GM06990 (cell line): ENCODE data around the gene SLX4IP.
"Not testable (repeated sequence)": the region's sequence is repeated elsewhere in the genome, so short reads cannot be mapped to it uniquely, and the experiment has no call there.

Experiments used
- DNase-seq: peaks from one replicate; pipeline ENCODE4 v3.0.0-alpha.2; 2011; ENCODE audit not compliant: insufficient read length; ENCODE audit errors: extremely low read depth
- H3K27me3 ChIP-seq: replicated peaks from 2 replicates; pipeline ENCODE4 v1.6.0; 2011; ENCODE audit warnings: low read length; ENCODE audit not compliant: control insufficient read depth, insufficient read depth
- H3K36me3 ChIP-seq: 2 replicates; pipeline ENCODE4 v1.5.1; 2011; ENCODE audit warnings: low read length; ENCODE audit not compliant: control insufficient read depth, insufficient read depth
- H3K4me3 ChIP-seq: replicated peaks from 2 replicates; pipeline ENCODE4 v1.5.1; 2011; ENCODE audit warnings: low read depth, mild to moderate bottlenecking, control low read depth, low read length
- TF ChIP-seq, protein P1 (sequence below): IDR thresholded peaks from 2 replicates; pipeline ENCODE4 v1.5.1; 2011; ENCODE audit warnings: low read length, control low read depth, mild to moderate bottlenecking, inconsistent platforms; ENCODE audit not compliant: insufficient read depth, poor library complexity, severe bottlenecking

The SLX4IP gene

DNA sequence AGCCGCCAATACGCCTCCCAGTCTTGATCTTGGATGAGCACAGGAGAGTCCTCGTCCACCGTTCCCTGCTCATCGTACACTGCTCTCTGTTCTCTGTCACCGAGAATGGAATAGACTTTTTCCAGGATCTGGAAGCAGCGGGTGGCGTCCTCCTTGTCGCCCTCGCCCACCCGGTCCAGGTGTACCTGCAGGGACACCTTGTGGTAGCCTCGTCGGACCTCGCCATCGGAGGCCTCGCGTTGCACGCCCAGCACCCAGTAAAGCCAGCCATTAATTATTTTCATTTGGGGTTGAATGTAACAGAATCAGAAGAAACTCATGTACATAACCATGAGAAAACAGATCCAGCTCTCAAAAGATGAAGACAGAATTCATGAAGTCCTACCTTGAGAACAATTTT lies 178.8 kb downstream of the SLX4IP start:
- TF ChIP-seq, protein P1, sequence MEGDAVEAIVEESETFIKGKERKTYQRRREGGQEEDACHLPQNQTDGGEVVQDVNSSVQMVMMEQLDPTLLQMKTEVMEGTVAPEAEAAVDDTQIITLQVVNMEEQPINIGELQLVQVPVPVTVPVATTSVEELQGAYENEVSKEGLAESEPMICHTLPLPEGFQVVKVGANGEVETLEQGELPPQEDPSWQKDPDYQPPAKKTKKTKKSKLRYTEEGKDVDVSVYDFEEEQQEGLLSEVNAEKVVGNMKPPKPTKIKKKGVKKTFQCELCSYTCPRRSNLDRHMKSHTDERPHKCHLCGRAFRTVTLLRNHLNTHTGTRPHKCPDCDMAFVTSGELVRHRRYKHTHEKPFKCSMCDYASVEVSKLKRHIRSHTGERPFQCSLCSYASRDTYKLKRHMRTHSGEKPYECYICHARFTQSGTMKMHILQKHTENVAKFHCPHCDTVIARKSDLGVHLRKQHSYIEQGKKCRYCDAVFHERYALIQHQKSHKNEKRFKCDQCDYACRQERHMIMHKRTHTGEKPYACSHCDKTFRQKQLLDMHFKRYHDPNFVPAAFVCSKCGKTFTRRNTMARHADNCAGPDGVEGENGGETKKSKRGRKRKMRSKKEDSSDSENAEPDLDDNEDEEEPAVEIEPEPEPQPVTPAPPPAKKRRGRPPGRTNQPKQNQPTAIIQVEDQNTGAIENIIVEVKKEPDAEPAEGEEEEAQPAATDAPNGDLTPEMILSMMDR, result no peak
- Histone ChIP-seq H3K36me3 (no peaks in the 10 kb centered on the region), H3K4me3 (no peak overlapping the region), H3K27me3 (no peaks in the 10 kb centered on the region)
- DNase-seq, result no peak

DNA sequence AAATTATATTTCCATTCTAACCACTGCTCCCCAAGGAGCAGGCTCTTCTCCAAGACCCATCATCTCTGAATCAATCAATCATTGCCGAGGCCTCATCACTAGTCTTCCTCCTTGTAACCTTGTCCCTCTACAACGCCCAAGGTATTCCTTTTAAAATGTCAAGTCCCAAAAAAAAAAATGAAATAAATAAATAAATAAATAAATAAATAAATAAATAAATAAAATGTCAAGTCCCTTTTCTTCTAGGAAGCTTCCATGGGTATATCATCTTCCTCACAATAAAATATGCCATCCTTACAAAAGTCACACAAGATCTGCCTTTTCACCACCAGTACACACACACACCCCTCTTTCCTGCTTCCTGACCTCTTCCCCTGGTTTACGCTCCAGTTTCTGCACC lies 181.1 kb downstream of the SLX4IP start:
- no peaks in the 10 kb centered on the region for H3K36me3 ChIP-seq
- no peak overlapping the region for H3K4me3 ChIP-seq
- H3K27me3 ChIP-seq, result no peaks in the 10 kb centered on the region
- TF ChIP-seq, protein P1, result no peak
- no peak for DNase-seq

DNA sequence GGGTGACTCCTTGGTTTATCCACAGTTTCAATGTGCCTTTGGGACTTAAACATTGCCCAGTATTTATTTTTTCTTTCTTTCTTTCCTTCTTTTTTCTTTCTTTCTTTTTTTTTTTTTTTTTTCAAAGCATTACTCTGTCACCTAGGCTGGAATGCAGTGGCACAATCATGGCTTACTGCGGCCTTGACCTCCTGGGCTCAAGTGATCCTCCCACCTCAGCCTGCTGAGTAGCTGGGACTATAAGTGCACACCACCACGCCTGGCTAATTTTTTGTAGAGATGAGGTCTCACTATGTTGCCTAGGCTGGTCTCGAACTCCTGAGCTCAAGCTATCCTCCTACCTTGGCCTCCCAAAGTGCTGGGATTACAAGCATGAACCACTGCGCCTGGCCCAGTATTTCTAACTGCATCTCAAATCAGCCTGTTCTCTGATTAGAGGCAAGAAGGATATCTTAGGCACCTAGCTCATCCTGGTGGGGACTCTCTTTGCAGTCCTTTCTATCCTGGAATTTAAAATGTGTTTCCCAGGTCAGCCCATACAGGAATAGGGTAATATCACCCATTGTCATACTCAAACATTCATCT lies 182.5 kb downstream of the SLX4IP start:
- H3K27me3 ChIP-seq, DNase-seq, H3K36me3 ChIP-seq: not testable (repeated sequence)

DNA sequence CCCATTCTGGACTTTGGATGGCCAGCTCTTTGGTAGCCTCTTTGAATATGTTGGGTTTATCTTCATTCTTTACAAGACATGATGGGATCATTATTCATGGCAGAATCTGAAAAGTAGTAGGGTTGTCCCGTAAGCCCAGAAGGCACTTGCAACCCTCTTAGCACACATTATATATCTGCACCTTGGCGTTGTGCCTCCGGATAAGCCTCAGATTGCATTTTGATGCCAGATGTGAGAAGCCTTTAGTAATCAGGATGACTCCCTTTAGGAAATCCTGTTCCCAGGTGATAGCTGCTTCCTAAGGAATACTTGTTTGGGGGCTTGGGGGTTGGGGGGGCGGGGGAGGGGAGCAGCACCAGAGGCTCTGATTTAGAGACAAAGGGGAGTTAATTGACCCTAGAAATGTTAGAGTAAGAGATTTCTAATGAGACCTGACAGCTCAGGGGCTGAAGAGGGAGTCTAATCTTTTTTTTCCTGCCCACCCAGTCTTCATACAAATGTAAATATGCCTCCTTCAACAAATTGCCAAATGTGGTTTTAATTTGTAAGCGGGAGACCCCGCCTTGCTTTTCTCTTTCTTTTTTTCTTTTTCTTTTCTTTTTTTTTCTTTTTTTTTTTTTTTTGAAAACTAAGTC lies 183.6 kb downstream of the SLX4IP start:
- DNase-seq, result no peak
- no peak overlapping the region for H3K4me3 ChIP-seq
- TF ChIP-seq, protein P1, result no peak
- no peaks in the 10 kb centered on the region for H3K27me3 ChIP-seq
- 0 out of 2 replicates have a peak, but pooled peaks cover 1% of the 10 kb centered on the region for H3K36me3 ChIP-seq

More for the DNA sequence above, 182.5 kb downstream of the SLX4IP start:
- not testable (repeated sequence) for H3K4me3 ChIP-seq

DNA sequence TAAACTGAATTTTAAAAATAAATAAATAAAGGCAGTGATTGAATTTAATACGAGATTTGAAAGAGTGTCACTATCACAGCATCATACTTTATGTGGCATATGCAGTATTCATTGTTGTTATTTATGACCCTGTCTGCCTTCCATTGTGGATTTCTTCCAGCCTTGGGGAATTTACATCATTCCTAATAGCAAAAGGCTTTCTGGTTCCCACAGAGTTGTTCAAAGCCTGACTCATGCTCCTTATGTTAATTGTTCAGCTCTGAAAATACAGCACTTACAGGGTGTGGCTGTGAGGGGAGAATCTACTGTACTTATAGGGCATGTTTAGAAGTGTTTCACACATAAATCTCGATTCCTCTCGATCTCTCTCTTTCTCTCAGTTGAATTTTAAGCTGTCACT lies 184.3 kb downstream of the SLX4IP start:
- Histone ChIP-seq H3K27me3 (no peaks in the 10 kb centered on the region), H3K36me3 (0 out of 2 replicates have a peak, but pooled peaks cover 1% of the 10 kb centered on the region), H3K4me3 (no peak overlapping the region)
- TF ChIP-seq, protein P1, result no peak
- DNase-seq, result no peak

DNA sequence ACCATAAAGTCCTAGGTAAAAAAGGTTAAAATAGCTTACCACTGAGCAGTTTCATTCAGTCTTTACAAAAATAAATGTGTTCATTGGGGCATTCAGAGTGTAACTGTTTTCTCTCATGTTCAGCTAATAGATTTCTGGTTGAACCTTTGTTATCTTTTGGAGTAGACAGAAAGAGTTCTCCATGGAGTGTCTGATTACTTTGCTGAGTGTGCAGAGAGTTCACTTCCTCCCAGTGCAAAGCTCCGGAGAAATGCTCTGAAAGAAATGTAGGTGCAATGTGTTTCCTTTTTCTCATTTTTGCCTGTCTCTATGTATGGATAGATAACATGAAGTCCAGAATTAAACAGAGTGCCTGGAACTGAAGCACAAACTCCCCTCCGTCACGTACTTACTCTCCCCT lies 186.0 kb downstream of the SLX4IP start:
- no peak overlapping the region for H3K4me3 ChIP-seq
- TF ChIP-seq, protein P1, result no peak
- H3K36me3 ChIP-seq, result 0 out of 2 replicates have a peak, but pooled peaks cover 1% of the 10 kb centered on the region
- H3K27me3 ChIP-seq, result no peaks in the 10 kb centered on the region
- no peak for DNase-seq
